ENCODE measurements around the gene CHD6. TPM values are rescaled to one million over a fixed set of nuclear protein-coding genes. Genes with fewer than 3 reads are reported as not detected.

Gene CHD6
- total and polyA plus RNA-seq, 2 of the 13 experiments (the other 11 are each of a cell fraction or from before 2014, with no cell fraction given) = 14.4 to 52.0 TPM

DNA sequence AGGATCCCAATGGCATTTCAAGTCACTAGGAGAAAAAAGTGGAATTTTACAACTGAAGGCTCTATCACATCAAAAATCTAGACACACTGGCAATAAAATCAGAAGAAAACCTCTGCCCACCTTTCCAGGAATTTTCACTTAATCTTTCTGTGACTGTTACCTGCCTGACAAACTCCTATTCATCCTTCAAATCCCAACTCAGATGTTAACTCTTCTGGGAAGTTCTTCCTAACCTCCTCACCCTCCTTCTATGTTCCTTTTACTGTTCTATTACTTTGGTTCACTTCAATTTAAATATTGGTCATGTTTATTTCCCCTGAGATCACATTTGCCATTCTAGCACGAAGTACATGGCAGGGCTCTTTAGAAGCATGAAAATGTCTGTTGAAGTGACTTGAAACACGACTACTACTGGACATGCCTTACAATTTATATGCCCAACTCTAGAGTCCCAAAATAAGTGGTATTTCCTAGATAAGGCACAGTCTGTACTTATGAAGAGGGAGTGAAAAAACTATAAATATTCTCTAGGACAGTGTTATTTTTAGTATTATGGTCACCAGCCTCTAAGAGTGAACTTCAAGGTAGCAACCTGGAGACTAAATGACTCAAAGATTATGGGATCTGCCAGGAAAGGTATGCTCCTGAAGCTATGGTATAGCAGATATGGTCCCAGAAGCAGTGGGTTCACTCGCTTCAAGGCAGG, 17.1 kb downstream of the CHD6 start:
- in situ Hi-C loops (cut with HindIII; ENCODE audit: extremely low pct_ligation_motif_present, low pct_unique_long_range_greater_than_20kb) = no loop called here
- Histone ChIP-seq H3K27me3 (ENCODE audit: control insufficient read depth in 1 of 2, insufficient read depth in 2 of 2, low read length in 2 of 2) (no peaks in the 10 kb centered on the region), H3K27ac (ENCODE audit: extremely low read length, insufficient read depth, low read length) (no peak overlapping the region), H3K4me1 (ENCODE audit: insufficient read depth, low read length) (peaks cover 4% of the 10 kb centered on the region; the same call in 1 of the 2 replicates), H3K4me3 (replicated peaks in 1 of 3; ENCODE audit: insufficient read depth in 1 of 3, low read depth in 2 of 3, low read length in 3 of 3) (no peak overlapping the region), H3K79me2 (ENCODE audit: insufficient read depth, low read length) (peaks cover 99% of the 10 kb centered on the region), H3K9ac (ENCODE audit: insufficient read depth, low read depth, low read length) (no peak overlapping the region), H3K4me2 (ENCODE audit: low read depth, low read length) (no peak overlapping the region), H2AFZ (ENCODE audit: low read length) (no peak overlapping the region), H3K9me3 (ENCODE audit: low read length) (peaks cover 52% of the 10 kb centered on the region), H3K36me3 (replicated peaks in 1 of 2; ENCODE audit: control insufficient read depth in 1 of 2, insufficient read depth in 2 of 2, low read length in 2 of 2) (no peaks in the 10 kb centered on the region), H4K20me1 (ENCODE audit: insufficient read depth, low read length) (peaks cover 48% of the 10 kb centered on the region)
- intact Hi-C loops (cut with micrococcal nuclease; ENCODE audit: unreplicated experiment) = loop anchor here (5.0 kb wide), 1 partner anchor 94 kb away; no protein-coding TSS in a partner anchor
- no peak for ATAC-seq
- BruUV-seq (replicated peaks) = no TSS peak
- no peak for FAIRE-seq
- no peak for DNase-seq (ENCODE audit: low spot score)
- WGBS (ENCODE audit: low lambda C conversion rate) = 91% methylated on average over 3 of the region's 3 CpGs
- ChIA-PET CTCF (ENCODE audit: low intra/inter-chr PET ratio, low total read pairs) (no interaction called here), POLR2A (interaction anchor here (0.6 kb wide), 1 partner anchor 1875 kb away, joined by 4 read pairs; no protein-coding TSS in a partner anchor)
- 0 out of 2 replicates have a peak, but pooled peaks have one; percentile 4 for TF ChIP-seq THAP7 (CRISPR knock-in tag; IDR thresholded peaks at IDR 0.05)
- no peak for TF ChIP-seq SP1 (IDR thresholded peaks at IDR 0.05)
- no peak for TF ChIP-seq SP1 (CRISPR knock-in tag; IDR thresholded peaks at IDR 0.05)
- no peak for TF ChIP-seq AHDC1 (CRISPR knock-in tag; IDR thresholded peaks at IDR 0.05; ENCODE audit: borderline replicate concordance)
- no peak for TF ChIP-seq NFKB2 (CRISPR knock-in tag; IDR thresholded peaks at IDR 0.05; ENCODE audit: borderline replicate concordance)
- no peak for TF ChIP-seq CBX5 (CRISPR knock-in tag; IDR thresholded peaks at IDR 0.05; ENCODE audit: borderline replicate concordance)

Measured in HepG2 (cell line).